ENCODE results near the gene NAXE.
"Not testable (repeated sequence)": the region's sequence is repeated elsewhere in the genome, so short reads cannot be mapped to it uniquely, and the experiment has no call there.

Gene NAXE

DNA sequence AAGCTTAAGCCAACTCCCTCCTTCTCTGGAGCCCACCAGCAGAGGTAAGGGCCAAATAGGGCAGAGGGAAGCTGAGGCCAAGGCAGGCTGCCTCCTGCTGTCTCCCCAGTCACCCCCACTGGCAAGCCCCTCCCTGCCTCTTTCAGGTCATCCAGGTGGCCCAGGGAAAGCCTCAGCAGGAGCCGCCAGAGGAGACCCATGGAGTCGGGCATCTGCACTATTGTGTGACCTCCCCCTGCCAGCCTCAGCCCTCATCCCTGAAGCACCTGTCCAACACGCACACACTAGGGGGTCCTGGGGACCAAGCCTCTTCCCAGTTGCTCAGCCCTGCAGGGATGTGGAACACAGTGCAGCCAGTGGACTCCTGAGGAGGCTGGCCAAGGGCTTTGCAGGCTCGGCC, 5.3 kb upstream of the NAXE start:
- Histone ChIP-seq H3K9me3 (ENCODE audit: low read depth, low read length) (no peaks in the 10 kb centered on the region), H3K4me3 (no peak overlapping the region), H3K9ac (ENCODE audit: insufficient read length) (no peak overlapping the region), H3K36me3 (ENCODE audit: insufficient read depth, low read length) (no peaks in the 10 kb centered on the region), H3K27ac (no peak overlapping the region)
- TF ChIP-seq POLR2AphosphoS5 (IDR thresholded peaks at IDR 0.05; ENCODE audit: borderline replicate concordance, low read depth, low read length) (no peak), EZH2 (IDR thresholded peaks at IDR 0.05) (no peak), FOXP2 (optimal IDR thresholded peaks at IDR 0.05; ENCODE audit: control extremely low read depth, extremely low read length, insufficient read depth) (no peak)
- no peak for DNase-seq (ENCODE audit: low read depth, low spot score)

DNA sequence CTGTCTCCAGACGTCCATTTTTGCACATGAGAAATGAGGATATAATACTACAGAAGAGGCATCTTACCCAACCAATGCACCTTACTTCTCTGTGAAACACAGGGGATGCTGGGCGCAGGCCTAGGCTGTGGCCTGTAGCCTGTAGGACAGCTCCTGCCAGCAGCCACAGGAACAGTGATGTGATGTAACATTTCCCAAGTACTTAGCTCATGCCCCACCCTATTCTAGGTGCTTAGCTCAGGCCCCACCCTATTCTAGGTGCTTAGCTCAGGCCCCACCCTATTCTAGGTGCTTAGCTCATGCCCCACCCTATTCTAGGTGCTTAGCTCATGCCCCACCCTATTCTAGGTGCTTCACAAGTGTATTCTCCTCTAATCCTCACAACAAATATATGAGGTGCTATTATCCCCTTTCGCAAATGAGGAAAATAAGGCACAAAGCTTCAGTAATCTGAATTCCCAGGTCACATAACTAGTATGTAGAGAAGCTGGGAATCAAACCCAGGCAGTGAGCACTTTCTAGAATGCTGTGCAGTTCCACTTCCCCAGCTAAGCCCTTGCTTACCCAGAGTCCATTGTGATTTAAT, 4.6 kb upstream of the NAXE start:
- TF ChIP-seq FOXP2 (optimal IDR thresholded peaks at IDR 0.05; ENCODE audit: control extremely low read depth, extremely low read length, insufficient read depth): no peak
- TF ChIP-seq POLR2AphosphoS5 (IDR thresholded peaks at IDR 0.05; ENCODE audit: borderline replicate concordance, low read depth, low read length): no peak
- TF ChIP-seq EZH2 (IDR thresholded peaks at IDR 0.05): no peak
- H3K9me3 ChIP-seq (ENCODE audit: low read depth, low read length): no peaks in the 10 kb centered on the region
- H3K4me3 ChIP-seq: no peak overlapping the region
- no peak for DNase-seq (ENCODE audit: low read depth, low spot score)
- no peak overlapping the region for H3K27ac ChIP-seq
- H3K9ac ChIP-seq (ENCODE audit: insufficient read length): no peak overlapping the region
- no peaks in the 10 kb centered on the region for H3K36me3 ChIP-seq (ENCODE audit: insufficient read depth, low read length)

DNA sequence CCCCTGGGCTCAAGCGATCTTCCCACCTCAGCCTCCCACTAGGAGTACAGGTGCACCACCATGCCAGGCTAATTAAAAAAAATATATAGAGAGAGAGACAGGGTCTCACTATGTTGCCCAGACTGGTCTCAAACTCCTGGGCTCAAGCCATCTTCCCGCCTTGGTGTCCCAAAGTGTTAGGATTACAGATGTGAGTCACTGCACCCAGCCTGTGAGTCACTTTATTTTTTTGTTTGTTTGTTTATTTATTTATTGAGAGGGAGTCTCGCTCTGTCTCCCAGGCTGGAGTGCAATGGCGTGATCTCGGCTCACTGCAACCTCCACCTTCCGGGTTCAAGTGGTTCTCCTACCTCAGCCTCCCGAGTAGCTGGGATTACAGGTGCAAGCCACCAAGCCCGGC, 3.6 kb upstream of the NAXE start:
- not testable (repeated sequence) for H3K27ac ChIP-seq

DNA sequence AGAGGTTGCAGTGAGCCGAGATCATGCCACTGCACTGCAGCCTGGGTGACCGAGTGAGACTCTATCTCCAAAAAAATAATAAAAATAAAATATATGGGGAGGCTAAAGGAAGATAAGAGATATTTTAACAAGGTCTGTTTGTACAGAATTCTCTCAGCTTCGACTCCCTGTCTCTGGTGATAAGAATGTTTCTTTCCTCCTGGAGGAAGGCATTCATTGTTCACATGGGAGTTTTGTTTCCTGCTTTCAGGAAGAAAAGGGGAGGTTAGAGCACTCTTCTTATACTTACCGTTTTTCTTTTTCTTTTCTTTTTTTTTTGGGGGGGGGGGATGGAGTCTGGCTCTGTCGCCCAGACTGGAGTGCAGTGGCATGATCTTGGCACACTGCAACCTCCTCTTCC, 2.0 kb upstream of the NAXE start:
- Histone ChIP-seq H3K27ac (no peak overlapping the region), H3K36me3 (ENCODE audit: insufficient read depth, low read length) (peaks cover 17% of the 10 kb centered on the region), H3K9ac (ENCODE audit: insufficient read length) (no peak overlapping the region), H3K4me3 (no peak overlapping the region), H3K9me3 (ENCODE audit: low read depth, low read length) (no peaks in the 10 kb centered on the region)
- DNase-seq (ENCODE audit: low read depth, low spot score): no peak
- TF ChIP-seq POLR2AphosphoS5 (IDR thresholded peaks at IDR 0.05; ENCODE audit: borderline replicate concordance, low read depth, low read length) (no peak), EZH2 (IDR thresholded peaks at IDR 0.05) (no peak), FOXP2 (optimal IDR thresholded peaks at IDR 0.05; ENCODE audit: control extremely low read depth, extremely low read length, insufficient read depth) (no peak)

More for the DNA sequence above, 3.6 kb upstream of the NAXE start:
- not testable (repeated sequence) for DNase-seq (ENCODE audit: low read depth, low spot score); H3K9me3 ChIP-seq (ENCODE audit: low read depth, low read length); H3K36me3 ChIP-seq (ENCODE audit: insufficient read depth, low read length); H3K9ac ChIP-seq (ENCODE audit: insufficient read length); H3K4me3 ChIP-seq

DNA sequence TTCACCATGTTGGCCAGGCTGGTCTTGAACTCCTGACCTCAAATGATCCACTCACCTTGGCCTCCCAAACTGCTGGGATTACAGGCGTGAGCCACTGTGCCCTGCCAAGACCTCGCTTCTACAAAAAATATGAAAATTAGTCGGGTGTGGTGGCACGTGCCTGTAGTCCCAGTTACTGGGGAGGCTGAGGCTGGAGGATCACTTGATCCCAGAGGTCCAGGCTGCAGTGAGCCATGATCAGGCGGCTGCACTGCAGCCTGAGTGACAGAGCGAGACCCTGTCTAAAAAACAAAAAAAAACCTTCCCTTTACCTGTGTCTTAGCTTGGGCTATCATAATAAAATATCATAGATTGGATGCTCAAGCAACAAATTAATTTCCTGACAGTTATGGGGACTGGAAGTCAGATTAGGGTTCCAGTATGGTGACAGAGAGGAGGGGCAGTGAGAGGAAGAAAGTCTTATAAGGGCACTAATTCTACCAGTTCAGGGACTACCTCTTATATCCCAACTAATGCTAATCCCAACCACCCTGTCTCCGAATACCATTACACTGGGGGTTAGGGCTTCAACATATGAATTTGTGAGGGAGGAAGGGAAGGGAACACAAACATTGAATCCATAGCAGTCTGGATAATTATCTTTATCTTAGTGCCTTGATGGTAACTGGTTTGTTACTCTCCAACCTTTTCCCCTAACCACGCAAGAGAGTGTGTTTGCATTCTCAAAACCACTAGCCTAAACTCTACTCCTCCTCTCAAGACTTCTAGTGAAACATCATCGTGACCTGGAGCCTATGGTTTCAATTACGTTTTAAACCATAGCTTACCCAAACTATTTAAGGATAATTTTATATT, 1.0 kb upstream of the NAXE start:
- Histone ChIP-seq H3K27ac (peak overlapping the region; percentile 65), H3K9me3 (ENCODE audit: low read depth, low read length) (no peaks in the 10 kb centered on the region), H3K36me3 (ENCODE audit: insufficient read depth, low read length) (peaks cover 27% of the 10 kb centered on the region), H3K9ac (ENCODE audit: insufficient read length) (peak overlapping the region; percentile 93), H3K4me3 (peak overlapping the region; percentile 95)
- no peak for TF ChIP-seq FOXP2 (optimal IDR thresholded peaks at IDR 0.05; ENCODE audit: control extremely low read depth, extremely low read length, insufficient read depth)
- TF ChIP-seq EZH2 (IDR thresholded peaks at IDR 0.05): no peak
- TF ChIP-seq POLR2AphosphoS5 (IDR thresholded peaks at IDR 0.05; ENCODE audit: borderline replicate concordance, low read depth, low read length): no peak
- no peak for DNase-seq (ENCODE audit: low read depth, low spot score)

DNA sequence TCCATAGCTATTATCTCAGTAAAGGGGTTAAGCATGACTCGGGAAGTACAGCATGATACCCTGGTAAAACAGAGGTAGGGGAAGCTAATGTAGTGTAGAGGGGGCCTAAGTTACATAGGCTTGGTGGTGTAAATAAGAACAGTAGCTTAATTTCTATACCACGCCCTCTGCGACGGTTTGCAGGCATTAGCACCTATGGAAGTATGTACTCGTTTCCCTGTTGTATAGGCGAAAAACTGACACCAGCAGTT, 470 bp upstream of the NAXE start:
- H3K27ac ChIP-seq: peak overlapping the region; percentile 65
- peak overlapping the region; percentile 93 for H3K9ac ChIP-seq (ENCODE audit: insufficient read length)
- DNase-seq (ENCODE audit: low read depth, low spot score): no peak
- peak overlapping the region; percentile 95 for H3K4me3 ChIP-seq
- TF ChIP-seq FOXP2 (optimal IDR thresholded peaks at IDR 0.05; ENCODE audit: control extremely low read depth, extremely low read length, insufficient read depth) (no peak), POLR2AphosphoS5 (IDR thresholded peaks at IDR 0.05; ENCODE audit: borderline replicate concordance, low read depth, low read length) (no peak), EZH2 (IDR thresholded peaks at IDR 0.05) (no peak)
- peaks cover 33% of the 10 kb centered on the region for H3K36me3 ChIP-seq (ENCODE audit: insufficient read depth, low read length)
- no peaks in the 10 kb centered on the region for H3K9me3 ChIP-seq (ENCODE audit: low read depth, low read length)

DNA sequence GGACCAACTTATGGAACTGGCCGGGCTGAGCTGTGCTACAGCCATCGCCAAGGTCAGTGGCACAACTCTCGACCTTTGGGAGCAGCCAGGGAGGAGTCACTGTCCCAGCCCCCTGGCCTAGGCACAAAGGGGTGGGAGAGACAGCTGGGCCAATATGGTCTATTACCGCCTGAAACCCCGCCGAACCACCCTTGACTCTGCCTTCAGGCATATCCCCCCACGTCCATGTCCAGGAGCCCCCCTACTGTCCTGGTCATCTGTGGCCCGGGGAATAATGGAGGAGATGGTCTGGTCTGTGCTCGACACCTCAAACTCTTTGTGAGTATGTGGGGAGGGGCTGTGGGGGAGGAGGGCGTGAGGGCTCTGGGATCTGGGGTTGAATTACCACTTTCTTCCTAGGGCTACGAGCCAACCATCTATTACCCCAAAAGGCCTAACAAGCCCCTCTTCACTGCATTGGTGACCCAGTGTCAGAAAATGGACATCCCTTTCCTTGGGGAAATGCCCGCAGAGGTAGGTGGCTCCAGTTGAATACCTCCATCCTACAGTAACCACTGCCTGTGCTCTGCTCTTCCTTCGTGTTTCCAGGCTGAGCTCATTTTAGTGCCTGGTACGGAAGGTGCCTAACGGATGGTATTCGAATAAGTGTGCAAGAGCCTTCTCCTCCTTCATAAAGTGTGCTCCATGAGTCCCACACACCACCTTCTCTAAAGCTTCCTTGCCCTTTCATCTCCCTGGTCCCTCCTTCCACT, 758 bp downstream of the NAXE start:
- H3K4me3 ChIP-seq: peak overlapping the region; percentile 95
- peaks cover 45% of the 10 kb centered on the region for H3K36me3 ChIP-seq (ENCODE audit: insufficient read depth, low read length)
- H3K9ac ChIP-seq (ENCODE audit: insufficient read length): peak overlapping the region; percentile 93
- no peak for DNase-seq (ENCODE audit: low read depth, low spot score)
- H3K27ac ChIP-seq: peak overlapping the region; percentile 62
- no peaks in the 10 kb centered on the region for H3K9me3 ChIP-seq (ENCODE audit: low read depth, low read length)
- no peak for TF ChIP-seq FOXP2 (optimal IDR thresholded peaks at IDR 0.05; ENCODE audit: control extremely low read depth, extremely low read length, insufficient read depth)
- peak; percentile 1 for TF ChIP-seq POLR2AphosphoS5 (IDR thresholded peaks at IDR 0.05; ENCODE audit: borderline replicate concordance, low read depth, low read length)

DNA sequence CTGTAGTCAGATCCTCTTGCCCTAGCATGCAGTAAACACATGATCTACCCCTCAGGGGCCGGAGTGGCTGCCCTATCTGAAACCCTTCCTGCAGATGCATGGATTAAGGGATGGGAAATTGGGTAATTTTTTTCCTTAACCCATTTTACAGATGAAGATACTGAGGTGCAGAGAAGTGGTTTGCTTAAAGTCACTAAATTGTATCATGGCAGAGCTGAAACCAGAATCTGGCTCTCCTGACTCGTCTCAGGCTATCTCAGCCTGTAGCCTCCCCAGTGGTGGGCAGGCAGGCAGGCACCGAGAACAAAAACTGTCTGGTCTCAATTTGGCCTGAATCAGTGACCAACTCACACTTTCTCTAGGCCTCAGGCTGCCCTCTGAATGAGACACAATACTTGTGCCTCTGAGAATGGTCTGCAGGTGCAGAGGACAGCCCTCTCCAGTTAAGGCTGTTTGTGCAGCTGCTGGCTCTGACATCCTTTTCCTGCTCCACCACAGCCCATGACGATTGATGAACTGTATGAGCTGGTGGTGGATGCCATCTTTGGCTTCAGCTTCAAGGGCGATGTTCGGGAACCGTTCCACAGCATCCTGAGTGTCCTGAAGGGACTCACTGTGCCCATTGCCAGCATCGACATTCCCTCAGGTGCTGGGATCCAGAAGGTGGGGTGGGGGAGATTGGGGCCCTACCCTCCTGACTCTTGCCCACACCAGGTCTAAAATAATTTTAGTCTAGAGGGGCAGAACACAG, 1.5 kb downstream of the NAXE start:
- no peak overlapping the region for H3K9ac ChIP-seq (ENCODE audit: insufficient read length)
- peak overlapping the region; percentile 95 for H3K4me3 ChIP-seq
- no peak overlapping the region; the same call in 1 of the 2 replicates for H3K27ac ChIP-seq

More for the DNA sequence above, 1.5 kb downstream of the NAXE start:
- no peak for DNase-seq (ENCODE audit: low read depth, low spot score)
- peaks cover 53% of the 10 kb centered on the region for H3K36me3 ChIP-seq (ENCODE audit: insufficient read depth, low read length)
- H3K9me3 ChIP-seq (ENCODE audit: low read depth, low read length): no peaks in the 10 kb centered on the region
- TF ChIP-seq POLR2AphosphoS5 (IDR thresholded peaks at IDR 0.05; ENCODE audit: borderline replicate concordance, low read depth, low read length): no peak
- TF ChIP-seq FOXP2 (optimal IDR thresholded peaks at IDR 0.05; ENCODE audit: control extremely low read depth, extremely low read length, insufficient read depth): no peak
- no peak for TF ChIP-seq EZH2 (IDR thresholded peaks at IDR 0.05)

Data from SK-N-MC (cell line).